Measurements from ENCODE around the gene TMEM204. TPM values are rescaled to one million over a fixed set of nuclear protein-coding genes. Genes with fewer than 3 reads are reported as not detected.

The TMEM204 gene
- total RNA-seq, 4 donors from 2014 or later = 14.1 to 87.6 (median 24.6) TPM

GRCh38 chr16:1506494-1507213 is 26.8 kb upstream of the TMEM204 start:
- TF ChIP-seq CTCF (IDR thresholded peaks at IDR 0.05; ENCODE audit: low read depth) = no peak

- no peak for TF ChIP-seq CTCF (IDR thresholded peaks at IDR 0.05; ENCODE audit: low read depth)
These were observed 24.8 kb upstream of the TMEM204 start for GRCh38 chr16:1508494-1509187.

GRCh38 chr16:1509307-1510221 is 23.9 kb upstream of the TMEM204 start:
- no peak for TF ChIP-seq CTCF (IDR thresholded peaks at IDR 0.05; ENCODE audit: low read depth)

GRCh38 chr16:1510272-1510671 is 23.2 kb upstream of the TMEM204 start:
- no peak for TF ChIP-seq CTCF (IDR thresholded peaks at IDR 0.05; ENCODE audit: low read depth)

- no peak for TF ChIP-seq CTCF (IDR thresholded peaks at IDR 0.05; ENCODE audit: low read depth)
These were observed 22.5 kb upstream of the TMEM204 start for GRCh38 chr16:1510941-1511351.

GRCh38 chr16:1511662-1512569 is 21.6 kb upstream of the TMEM204 start:
- TF ChIP-seq CTCF (IDR thresholded peaks at IDR 0.05; ENCODE audit: low read depth) = no peak

All from subcutaneous adipose tissue (tissue), 4 donors.